AML-193 (cell line): ENCODE data around the gene MRTFA.
"Not testable (repeated sequence)": the region's sequence is repeated elsewhere in the genome, so short reads cannot be mapped to it uniquely, and the experiment has no call there.

Experiments used
- DNase-seq, 2 experiments: peaks; one replicate each; lab custom pipeline; 2025; lab: John Stamatoyannopoulos, UW

Gene MRTFA

DNA sequence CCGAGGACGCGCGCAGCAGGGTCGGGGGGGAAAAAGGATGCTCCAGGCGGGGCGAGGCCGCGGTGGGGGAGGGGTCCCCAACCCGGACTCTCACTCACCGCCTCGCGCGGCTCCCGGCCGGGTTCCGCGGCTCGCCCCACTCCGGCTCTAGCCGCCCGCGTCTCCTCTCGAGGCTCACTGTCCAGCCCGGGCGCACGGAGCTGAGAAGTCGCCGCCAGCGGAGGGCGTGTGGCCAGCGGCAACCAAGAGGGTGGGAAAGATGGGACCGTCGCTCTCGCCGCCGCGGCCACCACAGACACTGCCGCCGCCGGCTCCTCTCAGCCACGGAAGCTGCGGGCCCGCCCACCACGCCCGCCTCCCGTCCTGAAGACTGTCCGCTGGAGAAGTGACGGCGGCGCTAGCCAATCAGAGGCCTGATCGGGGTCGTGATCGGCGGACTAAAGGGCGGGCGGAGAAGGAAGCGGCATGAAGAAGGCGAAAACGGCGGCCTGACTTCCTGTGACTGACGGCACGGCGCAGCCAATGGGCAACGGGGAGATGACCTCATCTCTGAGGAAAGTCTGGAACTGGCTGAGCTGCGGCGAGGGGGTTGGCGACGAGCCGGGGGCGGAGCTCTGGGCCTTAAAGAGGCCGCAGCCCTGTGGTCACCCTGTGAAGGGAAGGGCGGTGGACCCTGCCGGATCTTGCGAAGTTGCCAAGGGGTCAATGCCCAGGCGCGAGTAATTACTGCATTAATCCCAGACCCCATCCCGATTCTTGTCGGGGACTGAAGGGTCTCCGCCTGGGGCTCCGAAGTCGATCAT lies at the start of gene MRTFA:
Gene MRTFA (minus strand): TSS at position 340 of the 803 bp plus-strand sequence.
- peak; percentile 98 for DNase-seq

DNA sequence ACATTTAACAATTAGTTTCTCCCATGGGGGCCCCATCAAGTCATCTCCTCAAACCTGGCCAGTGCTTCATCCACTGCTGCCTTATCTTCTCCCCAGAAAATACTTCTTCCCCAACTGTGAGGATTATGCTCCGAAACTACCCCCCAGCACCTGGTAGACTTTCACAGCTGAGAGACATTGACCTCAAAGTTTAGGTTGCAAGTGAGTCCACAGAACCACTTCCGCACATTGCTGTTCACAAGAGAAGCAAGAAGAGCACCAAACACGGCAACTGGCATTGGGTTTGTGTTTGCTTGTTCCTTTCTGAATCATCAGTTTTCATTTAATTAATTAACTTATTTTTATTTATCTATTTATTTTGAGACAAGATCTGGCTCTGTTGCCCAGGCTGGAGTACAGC lies 48.9 kb upstream of the MRTFA start:
- no peak for DNase-seq

- no peak for DNase-seq
These were observed 48.2 kb upstream of the MRTFA start for GRCh38 chr22:40684728-40685127.

GRCh38 chr22:40681451-40681850 lies 44.9 kb upstream of the MRTFA start:
- DNase-seq: no peak

DNA sequence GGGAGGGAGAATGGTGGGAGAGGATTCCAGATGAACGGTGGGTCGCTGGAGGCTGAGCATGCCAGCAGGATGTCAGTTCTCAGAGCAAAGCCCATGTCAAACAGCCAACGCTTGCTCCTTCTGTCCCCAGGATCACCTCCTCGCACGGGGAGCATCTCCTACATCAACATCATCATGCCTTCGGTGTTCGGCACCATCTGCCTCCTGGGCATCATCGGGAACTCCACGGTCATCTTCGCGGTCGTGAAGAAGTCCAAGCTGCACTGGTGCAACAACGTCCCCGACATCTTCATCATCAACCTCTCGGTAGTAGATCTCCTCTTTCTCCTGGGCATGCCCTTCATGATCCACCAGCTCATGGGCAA lies 44.3 kb upstream of the MRTFA start:
- no peak for DNase-seq

- DNase-seq: no peak
These were observed 43.7 kb upstream of the MRTFA start for GRCh38 chr22:40679964-40680818.

GRCh38 chr22:40679249-40679963 lies 42.9 kb upstream of the MRTFA start, which contains the start of gene MCHR1:
Gene MCHR1 (plus strand): TSS chr22:40679484. CDS start chr22:40679653, 169 bp downstream.
- DNase-seq: no peak

- no peak for DNase-seq
These were observed 42.2 kb upstream of the MRTFA start for GRCh38 chr22:40678493-40679248.

DNA sequence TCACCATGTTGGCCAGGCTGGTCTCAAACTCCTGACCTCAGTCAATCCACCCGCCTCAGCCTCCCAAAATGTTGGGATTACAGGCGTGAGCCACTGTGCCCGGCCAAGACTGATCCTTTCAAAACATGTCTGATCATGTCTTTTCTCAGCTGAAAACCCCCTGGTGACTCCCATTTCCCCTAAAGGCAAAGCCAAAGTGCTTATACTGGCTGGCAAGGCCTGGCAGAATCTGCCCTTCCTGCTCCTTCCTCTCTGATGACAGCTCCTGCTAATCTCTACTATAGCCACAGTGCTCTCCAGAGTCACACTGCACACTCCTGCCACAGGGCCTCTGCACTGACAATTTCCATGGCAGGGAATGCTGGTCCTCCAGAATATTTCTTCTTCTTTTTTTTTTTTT lies 40.1 kb upstream of the MRTFA start:
- no peak for DNase-seq

- not testable (repeated sequence) for DNase-seq
These were observed 39.6 kb upstream of the MRTFA start for GRCh38 chr22:40676166-40676565.

DNA sequence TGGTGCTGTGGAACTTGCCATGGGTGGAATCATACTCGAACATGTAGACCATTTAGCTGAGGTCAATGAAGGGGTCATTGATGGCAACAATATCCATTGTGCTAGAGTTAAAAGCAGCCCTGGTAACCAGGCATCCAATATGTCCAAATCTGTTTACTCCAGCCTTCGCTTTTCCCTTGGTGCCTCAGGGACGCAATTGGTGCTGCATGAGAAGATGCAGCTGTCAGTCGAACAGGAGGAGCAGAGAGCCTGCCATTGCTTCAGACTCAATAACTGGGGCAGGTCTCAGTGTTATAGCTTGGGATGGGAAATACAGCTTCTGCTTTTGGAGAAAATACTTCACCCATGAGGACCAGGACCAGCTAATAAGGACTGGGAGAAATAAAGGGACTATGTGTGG lies 37.8 kb upstream of the MRTFA start:
- DNase-seq: no peak

- no peak for DNase-seq
These were observed 36.5 kb upstream of the MRTFA start for GRCh38 chr22:40673017-40673416.

DNA sequence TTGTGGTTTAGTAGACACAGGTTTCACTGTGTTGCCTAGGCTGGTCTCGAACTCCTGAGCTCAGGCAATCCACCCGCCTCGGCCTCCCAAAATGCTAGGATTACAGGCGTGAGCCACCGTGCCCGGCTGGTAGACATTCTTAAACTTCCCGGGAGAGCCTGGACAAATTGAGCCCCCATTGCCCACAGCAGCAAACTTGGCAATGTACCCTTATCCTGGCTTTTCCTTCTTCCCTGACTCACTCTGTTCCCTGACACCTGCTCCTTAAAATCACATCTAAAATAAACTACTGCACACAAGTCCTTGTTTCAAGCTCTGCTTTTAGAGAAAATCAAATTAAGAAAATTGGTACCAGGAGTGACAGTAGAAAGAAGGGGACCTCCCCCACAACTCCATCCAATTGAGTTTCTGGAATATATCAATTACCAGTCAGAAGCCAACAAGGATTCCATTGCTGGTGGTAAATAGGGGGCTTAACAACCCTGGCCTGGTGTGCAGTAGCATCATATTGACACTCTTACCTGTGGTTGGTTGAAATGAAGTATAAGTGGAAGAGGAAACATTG lies 35.4 kb upstream of the MRTFA start:
- no peak for DNase-seq

GRCh38 chr22:40671369-40671768 lies 34.9 kb upstream of the MRTFA start:
- DNase-seq: no peak

GRCh38 chr22:40670058-40670457 lies 33.5 kb upstream of the MRTFA start:
- DNase-seq: no peak

DNA sequence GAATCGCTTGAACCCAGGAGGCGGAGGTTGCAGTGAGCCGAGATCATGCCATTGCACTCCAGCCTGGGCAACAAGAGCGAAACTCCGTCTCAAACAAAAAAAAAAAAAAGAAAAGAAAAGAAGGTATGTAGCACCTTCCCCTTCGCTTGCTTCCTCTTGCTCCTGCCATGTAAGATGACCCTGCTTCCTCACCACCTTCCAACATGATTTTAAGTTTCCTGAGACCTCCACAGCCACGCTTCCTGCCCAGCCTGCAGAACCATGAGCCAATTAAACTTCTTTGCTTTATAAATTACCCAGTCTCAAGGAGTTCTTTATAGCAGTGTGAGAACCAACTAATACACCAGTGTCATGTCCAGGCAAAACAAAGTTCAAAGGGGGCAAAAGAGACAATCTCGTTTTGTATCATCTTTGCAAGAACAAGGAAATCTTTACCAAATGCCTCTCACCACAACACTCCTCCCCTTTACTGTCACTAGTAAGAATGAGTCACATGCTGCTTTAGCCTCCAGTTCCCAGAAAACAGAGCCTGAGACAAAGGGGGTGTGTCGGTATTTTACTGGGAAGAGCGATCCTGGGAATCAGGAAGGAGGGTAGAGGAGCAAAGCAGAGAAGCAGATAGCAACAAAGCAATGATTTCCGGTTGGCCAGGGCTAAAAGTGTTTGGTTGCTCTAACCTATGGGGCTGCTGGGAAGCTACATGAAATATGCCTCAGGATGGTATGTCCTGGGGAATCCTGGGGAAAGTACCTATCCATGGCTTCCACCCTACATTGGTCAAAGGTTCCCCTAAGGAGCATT lies 32.3 kb upstream of the MRTFA start:
- DNase-seq: no peak

DNA sequence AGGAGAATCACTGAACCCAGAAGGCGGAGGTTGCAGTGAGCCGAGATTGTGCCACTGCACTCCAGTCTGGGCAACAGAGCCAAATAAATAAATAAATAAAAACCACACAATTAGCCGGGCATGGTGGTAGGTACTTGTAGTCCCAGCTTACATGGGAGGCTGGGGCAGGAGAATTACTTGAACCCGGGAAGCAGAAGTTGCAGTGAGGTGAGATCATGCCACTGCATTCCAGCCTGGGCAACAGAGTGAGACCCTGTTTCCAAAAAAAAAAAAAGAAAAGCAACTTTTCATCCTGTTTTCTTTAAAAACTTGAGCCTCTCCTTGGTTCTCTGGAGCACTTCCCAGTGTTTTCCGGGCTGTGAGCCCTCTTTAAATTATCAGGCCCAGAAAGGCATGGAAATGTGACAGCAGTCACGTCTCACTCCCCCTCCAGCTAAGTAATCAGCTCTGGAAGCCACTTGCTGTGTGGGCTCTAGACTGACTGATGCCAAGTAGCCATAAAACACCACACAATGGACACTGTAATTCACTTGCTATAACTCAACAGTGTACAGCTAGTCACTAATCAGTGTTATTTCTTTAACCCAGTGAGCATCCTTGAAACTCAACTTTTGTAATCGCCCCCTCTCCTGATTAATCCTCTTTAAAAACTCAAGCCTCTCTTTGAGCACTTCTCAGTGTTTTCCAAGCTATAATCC lies 29.8 kb upstream of the MRTFA start:
- no peak for DNase-seq

DNA sequence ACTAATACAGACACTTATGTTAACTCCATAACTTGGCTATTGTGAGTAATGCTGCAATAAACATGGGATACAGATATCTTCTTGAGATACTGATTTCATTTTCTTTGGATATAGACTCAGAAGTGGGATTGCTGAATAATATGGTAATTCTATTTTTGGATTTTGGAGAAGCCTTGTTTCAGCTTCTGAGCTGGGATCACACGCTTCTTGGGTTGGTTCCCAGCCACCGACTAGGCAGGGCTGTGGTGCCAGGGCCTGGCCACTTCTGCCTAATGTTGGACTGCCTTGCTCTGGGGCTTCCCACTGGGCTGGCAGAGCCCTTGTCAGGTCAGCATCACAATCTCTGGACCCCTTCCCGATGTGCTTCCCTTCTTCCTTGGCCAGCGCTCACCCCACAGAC lies 28.8 kb upstream of the MRTFA start:
- no peak for DNase-seq

- DNase-seq: no peak
These were observed 25.2 kb upstream of the MRTFA start for GRCh38 chr22:40661671-40662070.

- DNase-seq: no peak
These were observed 24.2 kb upstream of the MRTFA start for GRCh38 chr22:40660730-40661129.
